Thoracic aorta (tissue), 2 donors: ENCODE measurements around the gene CNN3. TPM values are rescaled to one million over a fixed set of nuclear protein-coding genes. Genes with fewer than 3 reads are reported as not detected.
A peak's percentile ranks its signal among the peaks of the same experiment; 100 is the strongest.

Source experiments
- ATAC-seq: fragments of 150-250 bp; one replicate; pipeline ENCODE4 v1.8.0; 2017; ENCODE audit warnings: low read depth; ENCODE audit not compliant: insufficient number of reproducible peaks, low FRiP score
- DNase-seq: peaks from one replicate; pipeline ENCODE4 v3.0.0-alpha.2; 2020; ENCODE audit warnings: low spot score
- H3K27ac ChIP-seq, 2 donors: fragments of 200-600 bp; sonication (generic); 1 replicate in 1 of 2; 2 replicates in 1 of 2; pipeline ENCODE4 v1.5.1; 2016; ENCODE audit warnings: mild to moderate bottlenecking in 2 of 2, moderate library complexity in 2 of 2
- H3K27me3 ChIP-seq: fragments of 200-600 bp; sonication (generic); replicated peaks from 2 replicates; pipeline ENCODE4 v1.6.0; 2016; ENCODE audit warnings: mild to moderate bottlenecking; ENCODE audit not compliant: insufficient read depth
- H3K36me3 ChIP-seq: fragments of 200-600 bp; sonication (generic); one replicate; pipeline ENCODE4 v1.5.1; 2016
- H3K4me1 ChIP-seq, 2 donors: fragments of 200-600 bp; sonication (generic); 1 replicate in 1 of 2; 2 replicates in 1 of 2; pipeline versions ENCODE4 v1.5.1 to v1.6.0; 2016; ENCODE audit warnings: low read depth in 2 of 2, mild to moderate bottlenecking in 1 of 2; ENCODE audit not compliant: control insufficient read depth in 1 of 2
- H3K4me3 ChIP-seq: fragments of 200-600 bp; sonication (generic); 2 replicates; pipeline ENCODE4 v1.5.1; 2016; ENCODE audit warnings: mild to moderate bottlenecking
- H3K9me3 ChIP-seq: fragments of 200-600 bp; sonication (generic); 2 replicates; pipeline ENCODE4 v1.5.1; 2016
- total RNA-seq, 2 donors: library from RNA; depleted of rRNA; stranded (reverse); fragments of >200 nt; gene quantifications; one replicate each; pipeline versions ENCODE4 v1.1.0 to v1.2.3, GENCODE V29; 2016
- TF ChIP-seq, protein P1 (sequence below): fragments of 200-600 bp; sonication (generic); IDR thresholded peaks from one replicate; pipeline ENCODE4 v1.5.1; 2019; ENCODE audit warnings: antibody characterized with exemption

The CNN3 gene
- total RNA-seq, 2 donors from 2014 or later, result 225 to 257 TPM

- no peaks in the 10 kb centered on the region for H3K9me3 ChIP-seq
- no peaks in the 10 kb centered on the region for H3K36me3 ChIP-seq
- no peak for ATAC-seq
- no peaks in the 10 kb centered on the region for H3K27me3 ChIP-seq
- H3K4me3 ChIP-seq, result no peak overlapping the region
- TF ChIP-seq, protein P1, sequence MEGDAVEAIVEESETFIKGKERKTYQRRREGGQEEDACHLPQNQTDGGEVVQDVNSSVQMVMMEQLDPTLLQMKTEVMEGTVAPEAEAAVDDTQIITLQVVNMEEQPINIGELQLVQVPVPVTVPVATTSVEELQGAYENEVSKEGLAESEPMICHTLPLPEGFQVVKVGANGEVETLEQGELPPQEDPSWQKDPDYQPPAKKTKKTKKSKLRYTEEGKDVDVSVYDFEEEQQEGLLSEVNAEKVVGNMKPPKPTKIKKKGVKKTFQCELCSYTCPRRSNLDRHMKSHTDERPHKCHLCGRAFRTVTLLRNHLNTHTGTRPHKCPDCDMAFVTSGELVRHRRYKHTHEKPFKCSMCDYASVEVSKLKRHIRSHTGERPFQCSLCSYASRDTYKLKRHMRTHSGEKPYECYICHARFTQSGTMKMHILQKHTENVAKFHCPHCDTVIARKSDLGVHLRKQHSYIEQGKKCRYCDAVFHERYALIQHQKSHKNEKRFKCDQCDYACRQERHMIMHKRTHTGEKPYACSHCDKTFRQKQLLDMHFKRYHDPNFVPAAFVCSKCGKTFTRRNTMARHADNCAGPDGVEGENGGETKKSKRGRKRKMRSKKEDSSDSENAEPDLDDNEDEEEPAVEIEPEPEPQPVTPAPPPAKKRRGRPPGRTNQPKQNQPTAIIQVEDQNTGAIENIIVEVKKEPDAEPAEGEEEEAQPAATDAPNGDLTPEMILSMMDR, result no peak
- no peaks in the 10 kb centered on the region for H3K4me1 ChIP-seq
- DNase-seq, result no peak
- H3K27ac ChIP-seq, result no peak overlapping the region
Observed at GRCh38 chr1:94873520-94874351, 53.2 kb downstream of the CNN3 start.

GRCh38 chr1:94872771-94873495 is 54.0 kb downstream of the CNN3 start:
- DNase-seq, result no peak
- Histone ChIP-seq H3K4me1 (no peaks in the 10 kb centered on the region), H3K36me3 (no peaks in the 10 kb centered on the region), H3K27me3 (no peaks in the 10 kb centered on the region), H3K4me3 (no peak overlapping the region), H3K9me3 (no peaks in the 10 kb centered on the region), H3K27ac (no peak overlapping the region)
- no peak for ATAC-seq
- TF ChIP-seq, protein P1, result no peak

DNA sequence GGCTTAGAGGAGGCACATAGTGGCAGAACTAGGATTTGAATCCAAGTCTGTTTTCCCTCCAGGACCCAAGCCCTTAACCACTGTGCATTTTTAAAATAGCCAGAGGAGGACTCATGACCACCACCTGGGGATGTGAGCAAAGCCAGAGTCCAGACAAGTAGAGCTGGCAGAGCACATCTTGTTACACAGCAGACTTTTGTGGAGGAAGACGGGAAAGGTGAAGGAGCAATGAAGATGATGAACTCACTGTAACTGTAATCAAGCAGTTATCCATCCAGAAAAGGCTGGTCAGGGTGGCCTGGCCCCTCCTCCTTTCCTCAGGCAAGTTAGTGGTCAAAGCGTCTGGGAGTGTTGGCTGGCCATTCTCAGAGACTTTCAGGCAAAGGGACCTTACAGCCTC is 55.9 kb downstream of the CNN3 start:
- H3K27me3 ChIP-seq, result no peaks in the 10 kb centered on the region
- no peaks in the 10 kb centered on the region for H3K36me3 ChIP-seq
- DNase-seq (no peak), ATAC-seq (no peak)
- peaks cover under 1 to 18% of the 10 kb centered on the region in 2 donors for H3K4me1 ChIP-seq
- H3K4me3 ChIP-seq, result no peak overlapping the region
- TF ChIP-seq, protein P1, result no peak
- no peak overlapping the region for H3K27ac ChIP-seq
- no peaks in the 10 kb centered on the region for H3K9me3 ChIP-seq

- TF ChIP-seq, protein P1, result no peak
- ATAC-seq (no peak), DNase-seq (no peak)
- Histone ChIP-seq H3K4me3 (no peak overlapping the region), H3K4me1 (peaks cover 27 to 62% of the 10 kb centered on the region in 2 donors), H3K36me3 (no peaks in the 10 kb centered on the region), H3K27me3 (no peaks in the 10 kb centered on the region), H3K9me3 (no peaks in the 10 kb centered on the region), H3K27ac (peak overlapping the region; percentile 59 to 92)
Observed at GRCh38 chr1:94866164-94866807, 60.6 kb downstream of the CNN3 start.

DNA sequence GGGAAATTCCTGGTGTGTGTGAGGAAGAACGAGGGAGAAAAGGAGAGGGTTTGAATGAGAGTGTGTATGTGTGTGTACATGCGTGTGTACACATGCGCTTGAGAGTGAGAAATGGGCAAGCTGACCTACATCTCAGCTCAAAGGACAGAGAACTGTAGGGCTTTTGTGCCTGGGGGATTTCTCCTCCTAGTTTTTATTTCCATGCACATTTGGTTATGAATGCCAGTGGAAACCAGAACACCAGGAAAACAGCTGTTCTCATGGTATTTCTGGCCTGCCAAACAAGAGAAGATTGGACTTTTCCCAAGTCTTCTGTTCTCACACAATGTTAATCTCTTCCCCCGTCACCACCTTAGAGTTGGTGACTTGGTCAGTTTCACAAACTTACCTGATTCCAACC is 61.5 kb downstream of the CNN3 start:
- ATAC-seq (no peak), DNase-seq (no peak)
- Histone ChIP-seq H3K4me3 (no peak overlapping the region), H3K27ac (peak overlapping the region; percentile 87 to 92), H3K36me3 (no peaks in the 10 kb centered on the region), H3K4me1 (peaks cover 27 to 68% of the 10 kb centered on the region in 2 donors), H3K9me3 (no peaks in the 10 kb centered on the region), H3K27me3 (no peaks in the 10 kb centered on the region)
- TF ChIP-seq, protein P1, result no peak
